Coronary artery (tissue), 2 donors: ENCODE measurements around the gene FHIT.

Source experiments
- DNase-seq: peaks from one replicate; pipeline ENCODE4 v3.0.0-alpha.2; 2017; ENCODE audit warnings: low spot score
- H3K27ac ChIP-seq, 2 donors: fragments of 200-600 bp; sonication (generic); one replicate each; pipeline ENCODE4 v1.5.1; 2016 to 2019
- H3K4me3 ChIP-seq: fragments of 200-600 bp; sonication (generic); 2 replicates; pipeline ENCODE4 v1.5.1; 2016; ENCODE audit warnings: mild to moderate bottlenecking, moderate library complexity
- TF ChIP-seq, protein P1 (sequence below): fragments of 200-600 bp; sonication (generic); IDR thresholded peaks from one replicate; pipeline ENCODE4 v1.5.1; 2019; ENCODE audit warnings: antibody characterized with exemption

Gene FHIT

GRCh38 chr3:59774634-59775033 lies 1476.6 kb downstream of the FHIT start:
- no peak overlapping the region for H3K4me3 ChIP-seq
- TF ChIP-seq, protein P1, sequence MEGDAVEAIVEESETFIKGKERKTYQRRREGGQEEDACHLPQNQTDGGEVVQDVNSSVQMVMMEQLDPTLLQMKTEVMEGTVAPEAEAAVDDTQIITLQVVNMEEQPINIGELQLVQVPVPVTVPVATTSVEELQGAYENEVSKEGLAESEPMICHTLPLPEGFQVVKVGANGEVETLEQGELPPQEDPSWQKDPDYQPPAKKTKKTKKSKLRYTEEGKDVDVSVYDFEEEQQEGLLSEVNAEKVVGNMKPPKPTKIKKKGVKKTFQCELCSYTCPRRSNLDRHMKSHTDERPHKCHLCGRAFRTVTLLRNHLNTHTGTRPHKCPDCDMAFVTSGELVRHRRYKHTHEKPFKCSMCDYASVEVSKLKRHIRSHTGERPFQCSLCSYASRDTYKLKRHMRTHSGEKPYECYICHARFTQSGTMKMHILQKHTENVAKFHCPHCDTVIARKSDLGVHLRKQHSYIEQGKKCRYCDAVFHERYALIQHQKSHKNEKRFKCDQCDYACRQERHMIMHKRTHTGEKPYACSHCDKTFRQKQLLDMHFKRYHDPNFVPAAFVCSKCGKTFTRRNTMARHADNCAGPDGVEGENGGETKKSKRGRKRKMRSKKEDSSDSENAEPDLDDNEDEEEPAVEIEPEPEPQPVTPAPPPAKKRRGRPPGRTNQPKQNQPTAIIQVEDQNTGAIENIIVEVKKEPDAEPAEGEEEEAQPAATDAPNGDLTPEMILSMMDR = no peak
- DNase-seq = no peak
- no peak overlapping the region for H3K27ac ChIP-seq

DNA sequence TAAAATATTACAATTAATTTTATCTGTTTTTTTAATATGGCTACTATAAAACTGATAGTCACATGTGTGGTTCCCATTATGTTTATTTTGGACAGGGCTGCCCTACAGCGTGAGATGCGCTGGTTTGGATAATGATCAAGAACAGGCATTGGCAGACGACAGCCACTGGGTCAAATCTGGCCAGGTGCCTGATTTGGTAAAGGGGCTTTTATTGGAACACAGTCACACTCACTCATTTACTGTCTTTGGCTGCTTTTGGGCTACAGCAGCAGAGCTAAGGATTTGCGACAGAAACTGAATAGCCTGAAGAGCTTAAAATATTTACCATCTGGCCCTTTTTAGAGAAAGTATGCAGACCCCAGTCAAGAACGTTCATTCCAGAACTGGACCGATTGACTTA lies 1477.3 kb downstream of the FHIT start:
- no peak for DNase-seq
- Histone ChIP-seq H3K4me3 (no peak overlapping the region), H3K27ac (no peak overlapping the region)
- TF ChIP-seq, protein P1 = no peak

DNA sequence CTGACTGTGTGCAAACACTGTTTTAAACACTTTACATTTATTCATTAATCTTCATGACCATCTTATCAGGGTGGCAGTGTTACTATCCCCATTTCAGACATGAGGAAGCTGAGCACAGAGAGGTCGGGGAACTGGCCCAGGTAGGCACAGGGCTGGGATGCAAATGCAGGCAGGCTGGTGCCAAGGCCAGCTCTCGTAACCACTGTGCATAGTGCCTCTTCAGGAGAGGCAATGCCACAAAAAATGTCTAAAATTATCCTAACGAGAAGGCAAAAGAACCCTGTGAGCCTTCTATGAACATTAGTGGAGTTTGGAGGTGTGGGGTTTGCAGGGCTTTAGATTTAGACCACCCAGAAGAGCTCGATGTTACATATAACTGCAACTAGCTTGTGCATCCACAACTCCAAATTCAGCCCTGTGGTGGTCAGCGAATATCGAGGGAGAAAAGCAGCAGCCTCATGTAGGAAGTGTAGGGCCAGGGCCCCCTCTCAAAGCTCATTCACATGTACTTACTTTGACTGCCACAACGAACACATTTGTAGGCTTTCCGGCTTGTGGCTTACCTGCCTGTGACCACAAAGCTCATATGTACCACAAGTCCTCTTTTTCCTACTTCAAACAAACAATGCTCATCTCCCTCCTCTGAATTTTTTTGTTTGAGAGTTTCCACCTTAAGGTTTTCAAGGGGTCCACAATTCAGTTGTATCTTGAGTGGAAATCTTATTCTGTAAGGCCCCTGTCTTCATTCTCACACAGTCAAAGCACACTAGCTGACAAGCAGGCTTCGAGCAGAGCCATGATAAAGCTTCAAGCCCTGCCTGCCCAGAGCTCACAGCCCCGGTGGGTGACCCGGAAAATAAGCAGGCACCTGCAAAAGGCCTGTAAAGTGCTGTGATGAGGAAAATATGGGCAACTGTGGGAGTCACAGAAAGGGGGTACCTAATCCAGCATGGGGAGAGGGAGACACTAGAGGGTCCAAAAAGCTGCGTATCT lies 1478.5 kb downstream of the FHIT start:
- H3K27ac ChIP-seq = no peak overlapping the region
- no peak overlapping the region for H3K4me3 ChIP-seq
- TF ChIP-seq, protein P1 = no peak
- DNase-seq = no peak

DNA sequence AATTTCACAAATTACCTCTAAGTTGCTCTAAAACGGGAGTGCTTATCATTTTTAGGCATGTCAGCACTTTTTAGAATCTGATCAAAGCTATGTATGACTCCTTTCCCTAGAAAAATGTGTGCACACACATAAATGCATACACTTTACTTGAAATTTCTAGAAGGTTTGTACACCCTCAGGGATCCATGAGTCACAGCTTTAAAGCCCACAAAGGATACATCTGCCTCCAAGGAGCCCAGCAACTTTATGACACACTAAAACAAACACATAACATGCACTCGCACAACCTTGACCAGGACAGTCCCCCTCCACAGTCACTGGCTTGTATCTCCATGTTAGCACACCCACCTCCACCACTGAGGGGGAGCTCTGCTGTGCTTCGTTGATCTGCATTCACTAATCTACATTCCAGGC lies 1479.5 kb downstream of the FHIT start:
- TF ChIP-seq, protein P1 = no peak
- Histone ChIP-seq H3K4me3 (no peak overlapping the region), H3K27ac (no peak overlapping the region)
- no peak for DNase-seq

DNA sequence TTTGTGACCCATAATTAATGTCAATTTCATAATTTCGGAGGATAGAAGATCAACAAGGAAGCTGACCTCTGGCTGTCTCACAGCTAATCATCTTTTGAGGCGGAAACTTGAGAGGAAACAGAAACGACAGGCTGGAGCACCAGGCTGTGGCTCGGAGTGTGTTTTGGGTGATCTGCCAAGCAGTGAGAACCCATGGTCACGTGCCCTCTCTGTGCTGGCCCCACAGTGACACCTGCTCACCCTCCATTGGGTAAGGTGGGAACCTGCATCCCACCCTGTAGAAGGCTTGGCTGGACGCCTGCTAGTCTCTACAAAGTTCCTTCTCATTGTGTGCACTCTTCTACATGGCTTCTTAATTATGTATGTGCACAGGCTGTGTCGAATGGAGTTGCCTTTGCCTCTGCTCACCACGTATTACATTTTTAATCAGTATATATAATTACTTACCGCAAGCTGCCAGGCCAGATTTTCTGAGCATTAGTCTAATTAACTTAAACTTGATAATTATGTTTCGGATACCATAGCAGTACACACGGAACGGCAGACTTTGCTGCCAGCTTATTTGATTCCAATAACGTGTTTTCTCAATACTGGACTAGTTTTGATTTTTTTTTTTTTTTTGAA lies 1482.0 kb downstream of the FHIT start:
- TF ChIP-seq, protein P1 = no peak
- DNase-seq = no peak
- Histone ChIP-seq H3K27ac (no peak overlapping the region), H3K4me3 (no peak overlapping the region)

DNA sequence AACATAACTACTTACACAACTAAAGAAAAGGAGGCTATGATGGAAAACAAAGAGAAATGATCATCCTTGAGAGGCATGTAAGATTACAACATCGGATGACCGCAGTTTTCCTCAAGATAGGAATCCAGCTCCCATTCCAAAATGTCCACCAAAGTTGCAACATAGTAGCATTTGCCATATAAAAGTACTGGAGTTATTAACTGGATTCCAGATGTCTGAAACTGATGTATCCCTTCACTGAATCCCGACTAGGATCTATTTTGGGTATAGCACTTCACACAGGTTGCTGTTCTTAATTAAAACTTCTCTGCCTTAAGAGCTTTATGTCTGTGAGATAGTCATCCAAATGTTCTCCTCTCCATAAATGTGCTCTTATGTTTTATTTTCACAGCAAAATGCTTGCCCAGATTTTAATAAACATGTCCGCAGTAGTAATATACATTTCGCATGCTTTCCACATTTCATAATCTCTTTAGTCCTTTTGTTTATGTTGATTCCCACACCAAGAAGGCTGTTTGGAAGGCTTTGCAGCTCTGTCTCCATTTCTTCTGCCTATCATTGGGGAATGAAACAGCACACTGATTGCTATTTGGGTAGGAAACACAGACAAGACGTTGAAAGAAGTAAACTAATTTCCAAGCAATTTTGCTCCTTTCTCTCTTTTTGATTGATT lies 1484.9 kb downstream of the FHIT start:
- Histone ChIP-seq H3K4me3 (no peak overlapping the region), H3K27ac (no peak overlapping the region)
- DNase-seq = no peak
- TF ChIP-seq, protein P1 = no peak
